GM19328 (cell line): ENCODE data around the gene CLEC16A.

Experiments
- ATAC-seq: cut with Tn5 transposase; IDR thresholded peaks from one replicate; pipeline ENCODE4 v1.9.1; 2021; ENCODE audit warnings: mild to moderate bottlenecking, moderate library complexity; ENCODE audit not compliant: unreplicated experiment

CLEC16A gene

GRCh38 chr16:11010575-11011221 is 66.3 kb downstream of the CLEC16A start:
- ATAC-seq, result no peak

GRCh38 chr16:11011326-11011725 is 67.0 kb downstream of the CLEC16A start:
- ATAC-seq, result no peak

- ATAC-seq, result no peak
Measured at GRCh38 chr16:11012841-11013240, 68.5 kb downstream of the CLEC16A start.

GRCh38 chr16:11014136-11014535 is 69.8 kb downstream of the CLEC16A start:
- no peak for ATAC-seq

- ATAC-seq, result no peak
Measured at GRCh38 chr16:11015076-11015475, 70.7 kb downstream of the CLEC16A start.

GRCh38 chr16:11015607-11016006 is 71.2 kb downstream of the CLEC16A start:
- no peak for ATAC-seq

GRCh38 chr16:11016524-11016988 is 72.2 kb downstream of the CLEC16A start:
- no peak for ATAC-seq

GRCh38 chr16:11016993-11017392 is 72.6 kb downstream of the CLEC16A start:
- no peak for ATAC-seq

GRCh38 chr16:11017499-11017898 is 73.1 kb downstream of the CLEC16A start:
- ATAC-seq, result no peak

- ATAC-seq, result no peak
Measured at GRCh38 chr16:11020388-11020787, 76.0 kb downstream of the CLEC16A start.

GRCh38 chr16:11020792-11021551 is 76.6 kb downstream of the CLEC16A start:
- ATAC-seq, result no peak

- ATAC-seq, result no peak
Measured at GRCh38 chr16:11022002-11022401, 77.6 kb downstream of the CLEC16A start.

- no peak for ATAC-seq
Measured at GRCh38 chr16:11023262-11024039, 79.1 kb downstream of the CLEC16A start.

- no peak for ATAC-seq
Measured at GRCh38 chr16:11024333-11025053, 80.1 kb downstream of the CLEC16A start.

GRCh38 chr16:11025120-11025531 is 80.8 kb downstream of the CLEC16A start:
- no peak for ATAC-seq

GRCh38 chr16:11029948-11030347 is 85.6 kb downstream of the CLEC16A start:
- ATAC-seq, result no peak

- ATAC-seq, result no peak
Measured at GRCh38 chr16:11030990-11031510, 86.7 kb downstream of the CLEC16A start.

GRCh38 chr16:11032000-11032921 is 87.9 kb downstream of the CLEC16A start:
- ATAC-seq, result no peak

- no peak for ATAC-seq
Measured at GRCh38 chr16:11032922-11033291, 88.5 kb downstream of the CLEC16A start.
